NCI-H82 (cell line): Measurements from ENCODE around the gene TCN1.
"Not testable (repeated sequence)": the region's sequence is repeated elsewhere in the genome, so short reads cannot be mapped to it uniquely, and the experiment has no call there.

ENCODE experiments used
- DNase-seq: peaks from one replicate; lab custom pipeline; 2025; lab: John Stamatoyannopoulos, UW

TCN1 gene, protein sequence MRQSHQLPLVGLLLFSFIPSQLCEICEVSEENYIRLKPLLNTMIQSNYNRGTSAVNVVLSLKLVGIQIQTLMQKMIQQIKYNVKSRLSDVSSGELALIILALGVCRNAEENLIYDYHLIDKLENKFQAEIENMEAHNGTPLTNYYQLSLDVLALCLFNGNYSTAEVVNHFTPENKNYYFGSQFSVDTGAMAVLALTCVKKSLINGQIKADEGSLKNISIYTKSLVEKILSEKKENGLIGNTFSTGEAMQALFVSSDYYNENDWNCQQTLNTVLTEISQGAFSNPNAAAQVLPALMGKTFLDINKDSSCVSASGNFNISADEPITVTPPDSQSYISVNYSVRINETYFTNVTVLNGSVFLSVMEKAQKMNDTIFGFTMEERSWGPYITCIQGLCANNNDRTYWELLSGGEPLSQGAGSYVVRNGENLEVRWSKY

DNA sequence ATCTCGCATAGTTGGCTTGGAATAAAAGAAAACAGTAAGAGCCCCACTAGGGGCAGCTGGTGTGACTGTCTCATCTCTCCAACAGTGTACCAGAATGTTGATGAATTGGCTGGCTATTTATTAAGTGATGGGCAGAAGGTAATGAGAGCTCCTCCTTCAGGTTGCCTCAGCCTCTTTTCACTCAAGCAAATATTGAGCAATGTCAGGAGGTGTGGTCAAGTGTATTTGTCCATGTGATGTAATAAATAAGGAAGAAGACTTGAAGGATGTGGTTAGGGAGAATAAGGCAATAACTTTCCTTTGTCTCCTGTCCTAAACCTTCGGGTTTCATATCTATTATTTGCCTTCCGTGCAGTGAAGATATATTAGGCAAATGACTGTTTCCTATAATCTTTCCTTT lies at the start of gene TCN1:
TCN1 (minus strand) TSS at position 91 of the 400 bp plus-strand sequence; CDS start at position 74, 17 bp downstream.
- no peak for DNase-seq

DNA sequence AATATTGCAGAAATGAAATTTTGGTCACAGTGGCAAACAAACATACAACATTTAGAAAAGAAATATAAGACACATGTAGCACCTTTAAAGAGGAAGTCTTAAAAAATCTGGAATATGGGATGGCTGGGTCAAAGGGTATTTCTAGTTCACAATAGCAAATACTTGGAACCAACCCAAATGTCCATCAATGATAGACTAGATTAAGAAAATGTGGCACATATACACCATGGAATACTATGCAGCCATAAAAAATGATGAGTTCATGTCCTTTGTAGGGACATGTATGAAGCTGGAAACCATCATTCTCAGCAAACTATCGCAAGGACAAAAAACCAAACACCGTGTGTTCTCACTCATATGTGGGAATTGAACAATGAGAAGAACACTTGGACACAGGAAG lies 37.3 kb upstream of the TCN1 start:
- not testable (repeated sequence) for DNase-seq

DNA sequence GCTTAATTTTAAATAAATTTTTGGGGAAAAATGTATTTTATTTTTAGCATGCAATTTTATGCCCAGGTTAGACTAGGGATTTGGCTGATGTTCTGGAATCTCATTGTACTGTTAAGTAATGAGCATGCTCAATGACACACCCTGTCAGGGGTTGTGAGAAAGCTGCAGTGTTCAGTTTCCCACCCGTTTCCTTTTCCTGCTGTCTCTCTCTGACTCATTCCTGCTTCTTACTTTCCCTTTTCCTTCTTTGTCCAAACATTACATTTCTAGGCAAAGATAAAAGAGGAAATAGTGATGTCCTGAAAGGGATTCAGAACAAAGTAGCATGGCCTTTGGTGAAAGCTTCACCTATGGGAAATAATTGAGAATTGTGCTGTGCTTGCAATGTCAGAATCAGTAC lies 35.0 kb upstream of the TCN1 start:
- no peak for DNase-seq

DNA sequence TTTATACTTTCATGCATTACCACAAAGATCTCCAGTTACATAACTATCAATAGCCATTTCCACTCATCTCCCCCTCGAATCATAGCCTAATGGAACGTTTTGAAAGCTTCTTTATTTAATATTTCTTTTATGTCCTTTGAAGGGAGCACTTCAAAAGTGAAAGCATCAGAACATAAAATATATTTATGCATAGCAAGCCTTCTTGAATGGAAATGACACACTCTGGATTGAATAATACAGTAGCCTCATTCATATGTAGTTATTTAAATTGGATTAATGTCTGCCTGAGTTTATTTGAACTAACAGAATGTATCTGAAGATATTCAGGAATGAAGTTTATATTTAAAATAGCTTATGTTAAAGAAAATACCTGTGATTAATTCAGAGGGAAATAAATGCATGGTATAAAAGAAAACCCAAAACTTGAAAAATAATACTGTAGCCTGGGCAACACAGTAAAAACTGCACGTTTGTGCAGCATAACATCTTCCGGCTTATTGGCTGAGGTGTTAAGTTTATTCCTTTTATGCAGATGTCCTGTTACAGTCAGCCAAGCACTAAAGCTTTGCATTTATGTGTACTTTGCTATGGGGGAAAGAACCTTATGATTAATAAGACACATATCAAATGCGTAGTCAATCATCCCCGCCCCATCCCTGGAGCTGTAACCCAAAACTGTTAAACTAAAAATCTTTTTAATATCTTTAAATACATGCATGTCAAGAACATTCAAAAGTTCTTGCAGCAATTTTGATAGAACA lies 34.3 kb upstream of the TCN1 start:
- DNase-seq = no peak

DNA sequence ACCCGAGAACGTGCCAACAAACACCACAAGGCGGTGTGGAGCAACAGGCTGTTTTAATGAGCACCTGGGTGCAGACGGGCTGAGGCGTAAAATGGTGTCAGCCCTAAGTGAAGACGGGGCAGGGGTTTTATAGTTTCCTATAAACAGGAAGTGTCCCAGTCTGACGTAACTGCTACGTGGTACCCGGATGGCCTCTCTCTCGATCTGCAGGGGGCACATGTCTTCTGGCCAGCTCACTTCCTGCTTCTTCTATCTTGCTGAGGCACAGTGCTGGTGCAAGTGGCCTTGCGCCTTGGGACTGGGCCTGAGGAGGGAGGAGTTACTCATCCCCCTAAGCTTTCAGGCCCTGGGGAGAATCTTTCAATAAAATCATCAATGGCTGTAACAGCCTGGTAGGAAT lies 33.2 kb upstream of the TCN1 start:
- DNase-seq = peak; percentile 0

DNA sequence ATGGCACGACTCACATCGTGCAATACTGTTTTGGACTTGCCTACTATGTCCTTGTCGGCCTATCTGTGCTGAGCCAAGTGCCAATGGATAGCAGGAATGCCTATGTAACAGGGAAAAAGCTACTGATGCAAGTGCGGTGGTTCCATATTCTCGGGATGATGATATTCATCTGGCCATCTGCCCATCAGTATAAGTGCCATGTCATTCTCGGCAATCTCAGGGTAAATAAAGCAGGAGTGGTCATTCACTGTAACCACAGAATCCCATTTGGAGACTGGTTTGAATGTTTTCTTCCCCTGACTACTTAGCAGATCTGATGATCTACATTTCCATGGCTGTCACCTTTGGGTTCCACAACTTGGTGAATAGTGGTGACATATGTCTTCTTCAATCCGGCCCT lies 32.4 kb upstream of the TCN1 start:
- DNase-seq = no peak

DNA sequence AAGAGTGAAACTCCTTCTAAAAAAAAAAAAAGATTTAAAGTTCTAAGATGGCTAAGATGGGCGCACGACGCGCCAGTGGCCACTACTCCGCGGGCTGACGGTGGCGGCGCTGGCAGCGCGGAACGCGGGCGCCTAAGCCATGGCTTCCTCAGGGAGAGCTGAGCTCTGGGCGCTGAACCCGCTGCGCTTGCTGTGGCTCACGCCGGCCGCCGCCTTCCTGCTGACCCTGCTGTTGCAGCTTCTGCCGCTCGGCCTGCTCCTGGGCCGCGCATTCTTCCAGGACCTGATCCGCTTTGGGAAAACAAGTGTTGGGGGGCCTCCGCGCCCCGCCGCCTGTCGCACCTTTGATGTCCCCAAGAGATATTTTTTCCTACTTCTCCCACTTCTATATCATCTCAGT lies 31.8 kb upstream of the TCN1 start:
- DNase-seq = no peak

DNA sequence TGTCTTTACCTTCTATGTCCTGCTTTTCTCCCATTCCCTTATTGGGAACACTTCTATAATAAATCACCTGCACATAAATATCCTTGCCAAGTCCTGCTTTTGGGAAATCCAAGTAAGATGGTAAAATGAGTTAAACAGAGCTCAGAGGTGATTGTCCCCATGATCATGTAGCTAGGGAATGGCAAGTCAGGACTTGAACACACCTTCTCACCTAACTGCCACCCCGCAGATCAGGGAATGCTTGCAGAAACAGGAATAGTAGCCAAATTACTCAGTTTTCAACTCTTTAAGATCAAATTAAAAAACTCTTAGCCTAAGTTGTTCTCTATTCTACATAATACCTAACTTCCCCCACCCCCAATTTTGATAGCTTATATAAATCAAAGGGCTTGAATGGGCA lies 28.3 kb upstream of the TCN1 start:
- no peak for DNase-seq

DNA sequence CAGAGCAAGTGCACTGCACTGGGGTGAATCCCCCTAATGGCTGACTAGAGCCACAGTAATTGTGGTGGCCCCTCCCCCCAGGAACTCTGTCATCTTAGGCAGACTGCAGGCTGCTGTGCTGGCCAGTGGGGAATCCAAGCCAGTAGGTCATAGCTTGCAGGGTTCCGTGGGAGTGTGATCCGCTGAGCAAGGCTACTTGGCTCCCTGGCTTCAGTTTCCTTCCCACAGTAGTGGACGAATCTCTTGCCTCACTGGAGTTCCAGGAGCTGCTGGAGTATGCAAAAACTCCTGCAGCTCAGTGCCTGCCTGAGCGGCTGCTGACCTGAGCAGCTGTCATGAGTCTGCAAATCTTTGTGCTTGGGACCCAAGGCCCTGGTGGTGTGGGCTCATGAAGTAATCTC lies 25.5 kb upstream of the TCN1 start:
- DNase-seq = peak; percentile 32

DNA sequence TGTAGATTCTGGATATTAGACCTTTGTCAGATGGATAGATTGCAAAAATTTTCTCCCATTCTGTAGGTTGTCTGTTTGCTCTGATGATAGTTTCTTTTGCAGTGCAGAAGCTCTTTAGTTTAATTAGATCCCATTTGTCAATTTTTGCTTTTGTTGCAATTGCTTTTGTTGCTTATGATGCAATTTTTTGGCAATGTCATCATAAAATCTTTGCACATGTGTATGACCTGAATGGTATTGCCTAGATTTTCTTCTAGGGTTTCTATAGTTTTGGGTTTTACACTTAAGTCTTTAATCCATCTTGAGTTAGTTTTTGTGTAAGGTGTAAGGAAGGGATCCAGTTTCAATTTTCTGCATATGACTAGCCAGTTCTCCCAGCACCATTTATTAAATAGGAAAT lies 20.9 kb upstream of the TCN1 start:
- not testable (repeated sequence) for DNase-seq

DNA sequence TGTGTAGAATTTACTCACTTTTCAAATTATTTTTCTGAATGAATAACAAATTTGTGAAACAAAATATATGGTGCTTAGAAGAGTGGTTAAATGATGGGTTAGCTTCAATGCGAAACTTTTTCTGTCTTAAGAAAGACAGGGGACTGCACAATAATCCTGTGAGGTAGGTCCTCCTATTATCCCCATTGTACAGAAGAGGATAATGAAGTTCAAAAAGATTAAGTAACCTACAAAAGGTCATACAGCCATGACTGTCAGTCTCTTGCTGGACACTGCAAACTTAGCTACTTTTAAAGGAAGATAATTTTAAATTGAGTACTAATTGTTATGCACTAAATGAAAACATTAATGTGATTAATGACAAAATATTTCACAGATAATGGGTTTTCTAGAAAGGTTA lies 17.3 kb upstream of the TCN1 start:
- no peak for DNase-seq

DNA sequence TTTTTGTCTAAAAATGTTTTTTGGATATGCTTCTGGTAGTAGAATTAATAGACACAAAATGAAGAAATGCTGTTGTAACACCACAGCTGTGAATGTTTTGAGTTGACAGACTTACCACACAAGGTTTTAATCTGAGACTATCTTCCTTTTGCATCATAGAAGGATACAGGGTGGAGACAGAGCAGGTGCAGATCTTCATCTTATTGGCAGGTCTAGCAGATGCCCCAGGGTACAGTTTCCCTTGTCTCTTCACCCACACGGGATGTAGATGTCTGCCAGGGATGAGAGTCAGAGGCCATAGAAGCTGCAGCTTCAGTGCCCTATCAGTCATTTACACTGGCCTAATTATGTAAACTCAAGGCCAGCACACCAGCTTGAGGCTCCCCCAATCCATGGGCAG lies 13.3 kb upstream of the TCN1 start:
- DNase-seq = no peak

DNA sequence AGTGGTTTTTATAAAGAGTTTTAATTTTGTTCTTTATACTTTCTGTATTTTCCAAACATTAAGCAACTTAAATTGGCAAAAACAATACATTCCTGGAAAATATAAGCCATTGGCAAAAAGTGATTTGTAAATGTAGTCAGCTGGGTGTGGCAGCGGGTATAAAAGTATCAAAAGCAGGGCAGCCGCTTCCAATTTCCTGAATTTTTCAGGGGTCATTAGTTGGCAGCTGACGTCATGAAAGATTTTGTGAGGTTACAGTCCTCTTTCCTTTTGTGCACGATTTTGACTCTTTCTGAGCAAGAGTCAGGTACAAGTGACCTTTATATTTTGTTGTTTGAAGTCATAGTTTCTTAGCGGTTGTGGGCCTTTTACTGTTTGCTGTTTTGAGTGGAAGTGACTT lies 12.3 kb upstream of the TCN1 start, which contains the start of gene OOSP3:
OOSP3 (plus strand) TSS at position 208 of the 400 bp plus-strand sequence; CDS start at position 235, 27 bp downstream.
- DNase-seq = no peak

DNA sequence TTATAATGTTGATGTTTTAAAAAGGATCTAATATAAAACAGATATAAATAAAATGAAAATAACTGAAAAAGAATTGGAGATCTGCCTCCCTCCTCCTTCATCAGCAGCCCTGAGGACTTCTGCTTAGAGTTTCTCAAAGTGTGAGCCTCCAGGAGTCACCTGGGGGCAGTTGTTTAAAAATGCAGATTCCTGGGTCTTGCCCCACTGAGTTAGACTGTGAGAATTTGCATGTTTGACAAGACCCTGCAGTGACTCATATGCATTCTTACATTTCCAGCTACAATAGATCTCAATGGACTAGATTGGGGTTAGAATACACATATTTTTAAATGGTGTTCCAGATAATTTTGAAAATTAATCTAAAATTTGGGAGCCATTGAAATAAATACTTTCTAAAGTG lies 11.5 kb upstream of the TCN1 start:
- DNase-seq = no peak

DNA sequence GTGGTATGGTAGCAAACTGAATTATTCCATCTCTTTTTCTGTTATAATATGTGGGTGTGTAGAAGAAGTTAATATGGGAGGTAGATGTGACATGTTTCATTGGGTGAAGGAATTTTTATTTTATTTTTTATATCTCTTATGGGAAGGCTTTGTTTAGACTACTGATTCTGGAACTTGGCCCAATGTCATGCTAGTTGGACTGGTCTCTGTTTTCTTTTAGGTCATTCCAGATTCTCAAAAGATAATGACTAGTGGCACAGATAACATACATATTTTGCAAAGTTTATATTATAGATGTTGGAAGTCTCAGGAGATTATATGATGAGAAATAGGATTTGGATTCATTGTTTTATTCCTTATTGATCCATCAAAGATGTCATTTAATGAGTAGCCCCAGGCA lies 11.0 kb upstream of the TCN1 start:
- DNase-seq = no peak

DNA sequence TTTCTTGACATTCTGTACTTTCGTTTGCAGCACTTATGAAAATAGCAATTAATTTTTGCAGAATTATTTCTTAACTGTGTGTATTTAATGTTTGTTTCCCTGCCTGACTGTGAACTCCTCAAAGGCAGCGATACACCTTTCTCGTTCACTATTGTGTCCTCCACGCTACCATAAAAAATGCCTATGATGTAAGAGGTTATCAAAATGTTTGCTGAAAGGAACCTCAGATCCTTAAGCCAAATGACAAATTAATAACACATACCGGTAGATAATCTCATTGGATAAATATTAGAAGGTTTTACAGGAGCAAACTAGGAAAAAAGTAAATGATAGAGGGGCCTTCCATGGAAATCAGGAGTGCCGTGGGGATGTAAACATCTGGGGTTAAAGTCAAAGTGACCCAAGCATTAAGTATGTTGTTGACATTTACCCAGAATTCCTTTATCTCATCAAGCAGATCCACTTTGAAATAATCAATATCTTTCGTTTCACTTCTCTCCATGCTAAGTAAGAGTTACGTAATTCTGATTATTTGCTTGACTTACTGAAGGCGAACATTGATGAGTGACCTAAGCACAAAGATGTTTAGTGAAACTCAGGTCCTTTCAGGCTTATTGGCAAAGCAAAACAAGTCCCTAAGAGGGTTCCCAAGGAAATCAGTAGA lies 9.7 kb upstream of the TCN1 start:
- DNase-seq = no peak

DNA sequence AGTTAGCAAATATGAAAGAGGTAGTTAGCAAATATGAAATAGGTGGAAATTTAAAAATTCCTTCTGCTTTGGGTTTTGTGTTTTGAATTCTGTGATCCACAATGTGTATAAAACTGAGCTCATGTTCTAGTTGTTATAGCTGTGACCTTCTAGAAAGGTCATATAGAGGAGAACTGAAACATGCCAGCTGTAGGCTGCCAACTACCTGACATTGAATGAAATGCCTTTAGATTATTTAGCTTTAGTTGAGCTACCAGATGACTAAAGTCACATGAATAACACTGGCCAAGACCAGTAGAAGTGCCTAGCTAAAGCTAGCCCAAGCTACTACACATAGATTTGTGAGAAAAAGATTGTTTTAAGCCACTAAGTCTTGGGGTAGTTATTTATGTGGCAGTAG lies 5.8 kb upstream of the TCN1 start:
- no peak for DNase-seq

DNA sequence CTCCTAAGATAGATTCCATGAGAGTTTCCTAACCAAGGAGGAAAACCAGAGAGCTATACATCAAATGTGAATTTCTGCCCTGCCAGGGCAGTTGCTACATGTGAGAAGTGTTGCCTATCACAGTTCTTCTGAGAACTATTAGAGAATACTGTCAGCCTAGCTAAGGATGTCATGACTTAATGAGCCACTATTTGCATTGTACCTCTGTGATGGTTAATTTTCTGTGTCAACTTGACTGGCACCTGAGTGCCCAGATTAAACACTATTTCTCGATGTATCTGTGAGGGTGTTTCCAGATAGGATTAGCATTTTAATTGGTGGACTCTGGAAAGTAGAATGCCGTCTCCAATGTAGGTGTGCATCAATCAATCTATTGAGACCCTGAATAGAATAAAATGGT lies 1.7 kb upstream of the TCN1 start:
- no peak for DNase-seq

DNA sequence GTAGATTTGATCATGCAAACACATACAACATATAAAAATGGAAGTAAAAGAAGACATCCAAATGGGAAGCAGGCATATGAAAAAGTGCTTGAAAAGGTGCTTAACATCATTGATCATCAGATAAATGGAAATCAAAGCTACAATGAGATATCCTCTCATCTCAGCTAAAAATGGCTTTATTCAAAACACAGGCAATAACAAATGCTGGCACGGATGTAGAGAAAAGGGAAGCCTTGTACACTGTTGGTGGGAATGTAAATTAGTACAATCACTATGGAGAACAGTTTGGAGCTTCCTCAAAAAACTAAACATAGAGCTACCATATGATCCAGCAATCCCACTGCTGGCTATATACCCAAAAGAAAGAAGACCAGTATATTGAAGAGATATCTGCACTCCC lies 549 bp upstream of the TCN1 start:
- DNase-seq = no peak

DNA sequence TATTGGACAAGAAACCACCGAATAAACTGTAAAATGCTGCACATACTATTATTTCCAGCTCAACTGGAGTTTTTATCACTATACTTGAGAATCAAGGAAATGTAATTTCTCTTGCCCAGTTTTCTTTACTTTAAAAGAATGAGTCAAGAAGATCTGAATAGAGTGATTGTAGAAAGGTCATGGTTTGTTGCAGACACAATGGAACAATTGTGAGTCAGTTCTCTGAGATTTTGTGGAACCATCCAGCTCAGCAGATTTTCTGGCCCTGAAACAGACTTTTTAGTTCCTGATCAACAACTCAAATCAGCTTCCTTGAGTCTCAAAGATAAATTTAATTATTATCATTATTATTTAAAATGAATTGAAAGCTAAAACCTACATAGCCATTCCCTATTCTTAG lies 1.3 kb downstream of the TCN1 start:
- no peak for DNase-seq

DNA sequence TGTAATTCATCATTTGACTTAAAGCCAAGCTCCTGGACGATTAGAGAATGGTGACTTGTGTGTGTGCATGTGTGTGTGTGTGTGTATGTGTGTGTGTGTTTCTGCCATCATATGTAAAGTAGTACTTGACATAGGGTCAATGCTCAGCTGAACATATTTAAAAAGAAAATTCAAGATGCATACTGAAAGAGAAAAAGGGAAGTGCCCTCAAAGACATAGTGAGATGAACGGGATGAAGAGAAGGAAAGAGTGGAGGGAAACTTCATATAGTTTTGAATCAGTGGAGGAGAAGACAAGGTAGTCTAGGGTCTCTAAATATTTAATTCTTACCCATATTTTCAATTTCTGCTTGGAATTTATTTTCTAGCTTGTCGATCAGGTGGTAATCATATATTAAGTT lies 4.0 kb downstream of the TCN1 start:
- DNase-seq = no peak

DNA sequence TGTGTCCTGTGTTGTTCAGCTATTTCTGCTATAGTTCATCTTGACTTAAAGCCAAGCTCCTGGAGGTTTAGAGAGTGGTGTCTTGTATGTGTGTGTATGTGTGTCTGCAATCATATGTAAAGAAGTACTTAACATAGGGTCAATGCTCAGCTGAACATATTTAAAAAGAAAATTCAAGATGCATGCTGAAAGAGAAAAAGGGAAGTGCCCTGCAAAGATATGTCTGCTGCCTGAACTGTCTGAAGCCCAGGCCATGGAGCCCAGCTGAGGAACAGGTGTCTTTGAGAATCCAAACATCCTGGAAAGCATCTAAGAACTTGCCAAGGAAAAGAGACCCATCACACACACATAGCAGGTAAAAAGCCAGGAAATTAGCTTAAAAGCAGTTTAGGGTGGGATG lies 6.6 kb downstream of the TCN1 start:
- DNase-seq = no peak
